Small intestine (tissue), 7 donors: ENCODE results near the gene XRN1. TPM values are rescaled to one million over a fixed set of nuclear protein-coding genes. Genes with fewer than 3 reads are reported as not detected.

Experiments
- DNase-seq, 2 donors: peaks; one replicate each; pipeline versions ENCODE4 v3.0.0 to v3.0.0-alpha.2; 2013
- FAIRE-seq: peaks from 2 replicates; lab custom pipeline; 2012; peaks lifted over from hg19 to GRCh38; lab: Jason Lieb, UNC
- H3K27ac ChIP-seq, 3 donors: one replicate each; pipeline ENCODE4 v1.5.1; 2013; ENCODE audit warnings: low read length in 2 of 3, mild to moderate bottlenecking in 2 of 3, control low read depth in 1 of 3, inconsistent platforms in 1 of 3, low read depth in 1 of 3, moderate library complexity in 1 of 3
- H3K27me3 ChIP-seq, 3 donors: one replicate each; pipeline ENCODE4 v1.6.1; 2013; ENCODE audit warnings: low read length in 3 of 3, inconsistent platforms in 1 of 3; ENCODE audit not compliant: control insufficient read depth in 3 of 3, insufficient read depth in 3 of 3
- H3K36me3 ChIP-seq, 3 donors: one replicate each; pipeline ENCODE4 v1.6.1; 2013; ENCODE audit warnings: low read length in 3 of 3, inconsistent platforms in 1 of 3, low read depth in 1 of 3, mild to moderate bottlenecking in 1 of 3, moderate library complexity in 1 of 3; ENCODE audit not compliant: control insufficient read depth in 3 of 3, insufficient read depth in 2 of 3
- H3K4me1 ChIP-seq, 3 donors: one replicate each; pipeline ENCODE4 v1.6.1; 2013; ENCODE audit warnings: low read length in 2 of 3, inconsistent platforms in 1 of 3, low read depth in 1 of 3, mild to moderate bottlenecking in 1 of 3, moderate library complexity in 1 of 3; ENCODE audit not compliant: control insufficient read depth in 3 of 3, insufficient read depth in 2 of 3
- H3K4me3 ChIP-seq, 3 donors: one replicate each; pipeline ENCODE4 v1.5.1; 2013; ENCODE audit warnings: low read length in 3 of 3, control low read depth in 1 of 3, inconsistent platforms in 1 of 3, low read depth in 1 of 3, mild to moderate bottlenecking in 1 of 3, moderate library complexity in 1 of 3
- H3K9me3 ChIP-seq, 2 donors: one replicate each; pipeline ENCODE4 v1.6.1; 2013; ENCODE audit warnings: low read depth in 1 of 2, low read length in 1 of 2; ENCODE audit not compliant: control insufficient read depth in 2 of 2, insufficient read depth in 1 of 2
- whole genome bisulfite sequencing, 3 donors: extraction: QIAGEN DNeasy Blood & Tissue Kit; methylation state at CpG; one replicate each; pipeline ENCODE4 v1.1.7; 2013; 5-methylcytosine and 5-hydroxymethylcytosine counted together
- polyA plus RNA-seq, 4 donors: library from polyadenylated mRNA; stranded (reverse) in 3 of 4; unstranded in 1 of 4; fragments of 200-250 nt in 3 of 4; fragments of 120-200 nt in 1 of 4; gene quantifications; one replicate each; pipeline versions ENCODE4 v1.2.1 to v1.2.3, GENCODE V29; 2013
- donor health status: healthy with polysubstance abuse.
- donor health status: control.
- donor health status: control.
- donor health status: Bipolar disorder and iron deficiency.
- donor health status: healthy.

XRN1 gene
- polyA plus RNA-seq, 4 donors, result 4.8 to 34.4 (median 9.1) TPM

- peaks cover 0 to 28% (median 6%) of the 10 kb centered on the region in 3 donors for H3K4me1 ChIP-seq
- H3K36me3 ChIP-seq, result no peaks in the 10 kb centered on the region
- no peak overlapping the region for H3K4me3 ChIP-seq
- H3K27me3 ChIP-seq, result no peaks in the 10 kb centered on the region
- no peak for FAIRE-seq
- H3K27ac ChIP-seq, result no peak overlapping the region
- peak; percentile 25 to 36 for DNase-seq
- 55 to 76% (median 68%) methylated on average over 1 of the region's 1 CpG for WGBS, 3 donors
- H3K9me3 ChIP-seq, result peaks cover 0 to 7% of the 10 kb centered on the region in 2 donors
Observed at GRCh38 chr3:142281474-142281873, 166.4 kb downstream of the XRN1 start.

GRCh38 chr3:142279965-142280590, 167.8 kb downstream of the XRN1 start:
- no peak overlapping the region for H3K4me3 ChIP-seq
- H3K36me3 ChIP-seq, result no peaks in the 10 kb centered on the region
- no peaks in the 10 kb centered on the region for H3K27me3 ChIP-seq
- H3K4me1 ChIP-seq, result peaks cover 0 to 25% (median 4%) of the 10 kb centered on the region in 3 donors
- FAIRE-seq, result no peak
- DNase-seq, result peak; percentile 85 to 88
- no peak overlapping the region for H3K27ac ChIP-seq
- 14 to 18% (median 15%) methylated on average over 5 of the region's 5 CpGs for WGBS, 3 donors
- H3K9me3 ChIP-seq, result peaks cover 0 to 7% of the 10 kb centered on the region in 2 donors

- DNase-seq (no peak), FAIRE-seq (no peak)
- Histone ChIP-seq H3K4me3 (no peak overlapping the region), H3K9me3 (peaks cover 0 to 7% of the 10 kb centered on the region in 2 donors), H3K4me1 (peaks cover 0 to 18% (median 0%) of the 10 kb centered on the region in 3 donors), H3K27ac (peak overlapping the region in 1 of 3 donors; percentile 5), H3K36me3 (no peaks in the 10 kb centered on the region), H3K27me3 (no peaks in the 10 kb centered on the region)
- WGBS, 3 donors, result 68 to 75% (median 72%) methylated on average over 2 of the region's 2 CpGs
Observed at GRCh38 chr3:142278451-142278850, 169.4 kb downstream of the XRN1 start.

- 72 to 86% (median 83%) methylated on average over 2 of the region's 2 CpGs for WGBS, 3 donors
- no peaks in the 10 kb centered on the region for H3K27me3 ChIP-seq
- FAIRE-seq, result no peak
- no peak for DNase-seq
- peaks cover 0 to 18% (median 0%) of the 10 kb centered on the region in 3 donors for H3K4me1 ChIP-seq
- no peaks in the 10 kb centered on the region for H3K36me3 ChIP-seq
- H3K4me3 ChIP-seq, result no peak overlapping the region
- no peak overlapping the region for H3K27ac ChIP-seq
- peaks cover 0 to 7% of the 10 kb centered on the region in 2 donors for H3K9me3 ChIP-seq
Observed at GRCh38 chr3:142276781-142277180, 171.1 kb downstream of the XRN1 start.

- Histone ChIP-seq H3K9me3 (peaks cover 0 to 7% of the 10 kb centered on the region in 2 donors), H3K4me1 (peaks cover 0 to 11% (median 0%) of the 10 kb centered on the region in 3 donors), H3K27me3 (no peaks in the 10 kb centered on the region), H3K27ac (no peak overlapping the region), H3K36me3 (no peaks in the 10 kb centered on the region), H3K4me3 (no peak overlapping the region)
- DNase-seq (no peak), FAIRE-seq (no peak)
- WGBS, 3 donors, result 65 to 71% (median 70%) methylated on average over 2 of the region's 2 CpGs
Observed at GRCh38 chr3:142275856-142276255, 172.0 kb downstream of the XRN1 start.

GRCh38 chr3:142274908-142275307, 172.9 kb downstream of the XRN1 start:
- H3K36me3 ChIP-seq, result no peaks in the 10 kb centered on the region
- H3K9me3 ChIP-seq, result peaks cover 0 to 7% of the 10 kb centered on the region in 2 donors
- no peak for FAIRE-seq
- DNase-seq, result no peak
- H3K27me3 ChIP-seq, result no peaks in the 10 kb centered on the region
- peaks cover 0 to 8% (median 0%) of the 10 kb centered on the region in 3 donors for H3K4me1 ChIP-seq
- no peak overlapping the region for H3K4me3 ChIP-seq
- 86 to 95% (median 94%) methylated on average over 1 of the region's 1 CpG for WGBS, 3 donors
- H3K27ac ChIP-seq, result no peak overlapping the region

- H3K4me1 ChIP-seq, result no peaks in the 10 kb centered on the region
- DNase-seq (no peak), FAIRE-seq (no peak)
- no peaks in the 10 kb centered on the region for H3K36me3 ChIP-seq
- H3K4me3 ChIP-seq, result no peak overlapping the region
- H3K27me3 ChIP-seq, result no peaks in the 10 kb centered on the region
- no peak overlapping the region for H3K27ac ChIP-seq
- no peaks in the 10 kb centered on the region for H3K9me3 ChIP-seq
Observed at GRCh38 chr3:142273501-142273900, 174.3 kb downstream of the XRN1 start.

GRCh38 chr3:142272200-142272891, 175.5 kb downstream of the XRN1 start:
- Histone ChIP-seq H3K4me3 (no peak overlapping the region), H3K27ac (no peak overlapping the region), H3K27me3 (no peaks in the 10 kb centered on the region), H3K36me3 (no peaks in the 10 kb centered on the region), H3K4me1 (no peaks in the 10 kb centered on the region), H3K9me3 (no peaks in the 10 kb centered on the region)
- FAIRE-seq (no peak), DNase-seq (no peak)
- WGBS, 3 donors, result 89 to 95% (median 91%) methylated on average over 8 of the region's 8 CpGs
